Breast epithelium (tissue), 4 donors: Measurements from ENCODE around the gene CLIP4. TPM values are rescaled to one million over a fixed set of nuclear protein-coding genes. Genes with fewer than 3 reads are reported as not detected.

ENCODE experiments used
- DNase-seq, 2 donors: peaks; one replicate each; pipeline ENCODE4 v3.0.0-alpha.2; 2019; ENCODE audit warnings: low spot score in 2 of 2
- H3K27ac ChIP-seq, 2 donors: fragments of 200-600 bp; sonication (generic) in 1 of 2; one replicate each; pipeline ENCODE4 v1.5.1; 2016 to 2019; ENCODE audit warnings: mild to moderate bottlenecking in 1 of 2
- H3K27me3 ChIP-seq, 2 donors: fragments of 200-600 bp; sonication (generic) in 1 of 2; one replicate each; pipeline versions ENCODE4 v1.5.1 to v1.6.0; 2017 to 2019; ENCODE audit warnings: control low read depth in 1 of 2, mild to moderate bottlenecking in 1 of 2
- H3K36me3 ChIP-seq: fragments of 200-600 bp; one replicate; pipeline ENCODE4 v1.5.1; 2019
- H3K4me1 ChIP-seq, 2 donors: fragments of 200-600 bp; sonication (generic); one replicate each; pipeline ENCODE4 v1.5.1; 2016 to 2019; ENCODE audit warnings: control low read depth in 1 of 2
- H3K4me3 ChIP-seq, 3 donors: fragments of 200-600 bp; sonication (generic); 1 replicate in 2 of 3; 2 replicates in 1 of 3; pipeline ENCODE4 v1.5.1; 2016 to 2019; ENCODE audit warnings: mild to moderate bottlenecking in 3 of 3, moderate library complexity in 2 of 3
- H3K9me3 ChIP-seq, 2 donors: fragments of 200-600 bp; sonication (generic) in 1 of 2; one replicate each; pipeline ENCODE4 v1.5.1; 2016 to 2019; ENCODE audit warnings: control low read depth in 1 of 2
- POLR2A ChIP-seq: fragments of 450-650 bp; IDR thresholded peaks from one replicate; pipeline ENCODE4 v1.6.1; 2016; ENCODE audit warnings: antibody characterized with exemption, mild to moderate bottlenecking, moderate library complexity
- POLR2AphosphoS5 ChIP-seq, 3 donors: sonication (generic); formaldehyde crosslinking; IDR thresholded peaks; one replicate each; pipeline ENCODE4 v1.6.1; 2017; ENCODE audit warnings: antibody characterized with exemption in 3 of 3
- intact Hi-C: fragments of 100-400 bp; cut with DNase I; formaldehyde crosslinking; loops from one replicate; pipeline ENCODE4 v1.15.1; 2023; ENCODE audit warnings: low total_unique reads
- total RNA-seq, 3 donors: library from RNA; depleted of rRNA; stranded (reverse); fragments of >200 nt; gene quantifications; one replicate each; pipeline ENCODE4 v1.1.0, GENCODE V29; 2016
- TF ChIP-seq, protein P1 (sequence below), 3 donors: fragments of 450-650 bp; IDR thresholded peaks; one replicate each; pipeline ENCODE4 v1.5.1; 2016 to 2017; ENCODE audit warnings: antibody characterized with exemption in 3 of 3, mild to moderate bottlenecking in 3 of 3, moderate library complexity in 3 of 3

Gene CLIP4
- total RNA-seq, 3 donors from 2014 or later = 67.2 to 146 (median 76.8) TPM

GRCh38 chr2:29232041-29232440 is 116.8 kb downstream of the CLIP4 start:
- TF ChIP-seq, protein P1, sequence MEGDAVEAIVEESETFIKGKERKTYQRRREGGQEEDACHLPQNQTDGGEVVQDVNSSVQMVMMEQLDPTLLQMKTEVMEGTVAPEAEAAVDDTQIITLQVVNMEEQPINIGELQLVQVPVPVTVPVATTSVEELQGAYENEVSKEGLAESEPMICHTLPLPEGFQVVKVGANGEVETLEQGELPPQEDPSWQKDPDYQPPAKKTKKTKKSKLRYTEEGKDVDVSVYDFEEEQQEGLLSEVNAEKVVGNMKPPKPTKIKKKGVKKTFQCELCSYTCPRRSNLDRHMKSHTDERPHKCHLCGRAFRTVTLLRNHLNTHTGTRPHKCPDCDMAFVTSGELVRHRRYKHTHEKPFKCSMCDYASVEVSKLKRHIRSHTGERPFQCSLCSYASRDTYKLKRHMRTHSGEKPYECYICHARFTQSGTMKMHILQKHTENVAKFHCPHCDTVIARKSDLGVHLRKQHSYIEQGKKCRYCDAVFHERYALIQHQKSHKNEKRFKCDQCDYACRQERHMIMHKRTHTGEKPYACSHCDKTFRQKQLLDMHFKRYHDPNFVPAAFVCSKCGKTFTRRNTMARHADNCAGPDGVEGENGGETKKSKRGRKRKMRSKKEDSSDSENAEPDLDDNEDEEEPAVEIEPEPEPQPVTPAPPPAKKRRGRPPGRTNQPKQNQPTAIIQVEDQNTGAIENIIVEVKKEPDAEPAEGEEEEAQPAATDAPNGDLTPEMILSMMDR (IDR thresholded peaks at IDR 0.05) = no peak
- TF ChIP-seq POLR2A = no peak
- Histone ChIP-seq H3K36me3 (no peaks in the 10 kb centered on the region), H3K27me3 (peaks cover 0 to 7% of the 10 kb centered on the region in 2 donors), H3K4me3 (no peak overlapping the region), H3K4me1 (no peaks in the 10 kb centered on the region), H3K9me3 (no peaks in the 10 kb centered on the region), H3K27ac (no peak overlapping the region)
- intact Hi-C loops = no loop called here
- DNase-seq = no peak

DNA sequence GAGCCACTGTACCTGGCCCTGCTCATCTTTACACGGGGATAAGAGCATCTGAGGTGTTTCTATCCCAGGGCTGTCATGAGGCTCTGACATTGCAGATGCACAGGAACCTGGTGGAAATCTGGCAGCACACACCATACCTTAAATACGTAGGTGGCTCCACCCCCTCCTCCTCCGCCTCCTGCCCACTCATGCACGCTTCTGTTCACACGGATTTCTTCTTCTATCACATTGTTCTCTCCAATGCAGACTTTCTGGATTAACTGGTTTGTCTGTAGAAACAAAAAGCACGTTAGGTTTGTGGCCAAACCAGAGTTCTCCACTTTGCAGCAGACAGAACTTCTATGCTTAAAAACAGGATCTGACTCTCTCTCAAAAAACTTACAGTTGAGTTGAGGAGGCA is 118.2 kb downstream of the CLIP4 start:
- no peak overlapping the region for H3K4me3 ChIP-seq
- no peaks in the 10 kb centered on the region for H3K36me3 ChIP-seq
- TF ChIP-seq POLR2A (no peak), POLR2AphosphoS5 (IDR thresholded peaks at IDR 0.05) (peak in 1 of 3 donors; percentile 38)
- TF ChIP-seq, protein P1 (IDR thresholded peaks at IDR 0.05) = no peak
- H3K4me1 ChIP-seq = no peaks in the 10 kb centered on the region
- peak overlapping the region; percentile 25 to 35 for H3K27ac ChIP-seq
- H3K27me3 ChIP-seq = peaks cover 0 to 5% of the 10 kb centered on the region in 2 donors
- intact Hi-C loops = no loop called here
- DNase-seq = peak in 1 of 2 donors; percentile 60
- H3K9me3 ChIP-seq = no peaks in the 10 kb centered on the region

DNA sequence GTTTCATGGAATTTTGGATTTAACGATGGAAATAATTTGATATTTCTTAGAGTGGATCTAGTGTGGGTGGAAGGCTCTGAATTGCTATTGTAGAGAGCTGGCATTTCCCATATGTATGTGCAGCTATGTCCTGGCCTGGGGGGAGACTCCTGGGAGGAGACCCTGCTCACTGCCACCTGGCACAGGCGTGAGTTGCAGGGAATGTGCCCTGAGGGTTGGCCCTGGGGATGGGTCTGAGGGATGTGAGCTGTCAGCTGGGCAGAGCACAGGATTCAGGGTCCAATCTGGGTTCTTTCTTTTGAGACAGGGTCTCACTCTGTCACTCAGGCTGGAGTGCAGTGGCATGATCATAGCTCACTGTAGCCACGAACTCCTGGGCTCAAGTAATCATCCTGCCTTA is 120.2 kb downstream of the CLIP4 start:
- Histone ChIP-seq H3K27ac (no peak overlapping the region), H3K9me3 (no peaks in the 10 kb centered on the region), H3K4me3 (no peak overlapping the region), H3K4me1 (no peaks in the 10 kb centered on the region), H3K27me3 (no peaks in the 10 kb centered on the region), H3K36me3 (no peaks in the 10 kb centered on the region)
- TF ChIP-seq POLR2AphosphoS5 (IDR thresholded peaks at IDR 0.05) (no peak), POLR2A (no peak)
- TF ChIP-seq, protein P1 (IDR thresholded peaks at IDR 0.05) = no peak
- DNase-seq = peak in 1 of 2 donors; percentile 14
- intact Hi-C loops = no loop called here

GRCh38 chr2:29236074-29236473 is 120.9 kb downstream of the CLIP4 start:
- H3K36me3 ChIP-seq = no peaks in the 10 kb centered on the region
- no peaks in the 10 kb centered on the region for H3K9me3 ChIP-seq
- no peak for TF ChIP-seq POLR2A
- TF ChIP-seq, protein P1 (IDR thresholded peaks at IDR 0.05) = no peak
- TF ChIP-seq POLR2AphosphoS5 (IDR thresholded peaks at IDR 0.05) = no peak
- no peaks in the 10 kb centered on the region for H3K4me1 ChIP-seq
- H3K27ac ChIP-seq = no peak overlapping the region
- intact Hi-C loops = no loop called here
- peak in 1 of 2 donors; percentile 45 for DNase-seq
- no peaks in the 10 kb centered on the region for H3K27me3 ChIP-seq
- H3K4me3 ChIP-seq = no peak overlapping the region

DNA sequence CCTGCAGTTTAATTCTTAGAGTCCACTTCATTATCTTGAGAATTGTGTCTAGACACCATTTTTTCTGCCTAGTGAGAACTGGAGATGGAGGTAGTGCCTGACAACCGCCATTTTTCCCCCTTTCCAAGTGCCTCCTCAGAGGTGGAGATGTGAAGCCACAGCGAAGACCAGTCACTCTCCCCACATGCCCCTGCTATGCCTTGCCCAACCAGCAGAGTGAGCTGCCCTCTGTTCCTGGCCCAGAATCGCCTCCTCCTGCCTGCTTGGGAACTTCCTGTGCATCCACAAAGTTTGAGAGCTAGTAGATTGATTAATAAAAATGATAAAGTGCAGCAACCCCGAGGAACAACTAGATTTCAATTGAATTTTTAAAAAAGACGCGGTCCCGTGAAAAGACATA is 123.3 kb downstream of the CLIP4 start:
- no peak for TF ChIP-seq POLR2AphosphoS5 (IDR thresholded peaks at IDR 0.05)
- TF ChIP-seq, protein P1 (IDR thresholded peaks at IDR 0.05) = peak in 1 of 3 donors; percentile 32
- H3K4me1 ChIP-seq = no peaks in the 10 kb centered on the region
- intact Hi-C loops = no loop called here
- no peaks in the 10 kb centered on the region for H3K36me3 ChIP-seq
- no peak overlapping the region for H3K27ac ChIP-seq
- H3K9me3 ChIP-seq = no peaks in the 10 kb centered on the region
- no peaks in the 10 kb centered on the region for H3K27me3 ChIP-seq
- no peak for DNase-seq
- no peak overlapping the region for H3K4me3 ChIP-seq

Other genes with a start within 250 kb of the CLIP4 start
- 10 to 100 TPM in 2 of 3 donors, 1 to 10 TPM in 1; 8.5 to 18.1 (median 13.8) TPM for gene TRMT61B, start 245.1 kb upstream of the CLIP4 start, total RNA-seq
- gene WDR43, start 220.7 kb upstream of the CLIP4 start, total RNA-seq = 10 to 100 TPM; 55.1 to 67.8 (median 64.5) TPM
- 1 to 10 TPM in 1 of 3 donors, under 1 TPM in 2; 0.15 to 2.7 (median 0.33) TPM for gene TOGARAM2, start 134.1 kb upstream of the CLIP4 start, total RNA-seq
- gene PCARE, start 40.9 kb upstream of the CLIP4 start, total RNA-seq = not detected